HepG2 (cell line): ENCODE data around the gene BICDL1. TPM values are rescaled to one million over a fixed set of nuclear protein-coding genes. Genes with fewer than 3 reads are reported as not detected.

Experiments used
- EP300 ChIP-seq, 3 experiments: sonication (generic) in 1 of 3; formaldehyde crosslinking in 1 of 3; IDR thresholded peaks; 2 replicates each; pipeline versions ENCODE4 v1.5.1 to v1.6.1; 2011 to 2020; ENCODE audit warnings: low read depth in 2 of 3, low read length in 2 of 3, borderline replicate concordance in 1 of 3, improper control_type of control experiment in 1 of 3, mild to moderate bottlenecking in 1 of 3, missing genetic modification reagents in 1 of 3, moderate library complexity in 1 of 3
- ETV6 ChIP-seq: sonication (generic); formaldehyde crosslinking; conservative IDR thresholded peaks from 2 replicates; pipeline ENCODE4 v1.4.0; 2020; ENCODE audit warnings: missing genetic modification reagents
- HMG20A ChIP-seq: IDR thresholded peaks from 2 replicates; pipeline ENCODE4 v1.6.1; 2016; ENCODE audit warnings: borderline replicate concordance
- HNRNPL ChIP-seq: fragments of 200-400 bp; formaldehyde crosslinking; IDR thresholded peaks from 2 replicates; pipeline ENCODE4 v1.6.1; 2017; ENCODE audit warnings: mild to moderate bottlenecking, low read depth, low read length
- PAF1 ChIP-seq: IDR thresholded peaks from 2 replicates; pipeline ENCODE4 v1.6.1; 2016; ENCODE audit warnings: missing genetic modification reagents, missing compliant biosample characterization
- SNAPC4 ChIP-seq: sonication (generic); formaldehyde crosslinking; IDR thresholded peaks from 2 replicates; pipeline ENCODE4 v1.4.0; 2020; ENCODE audit warnings: mild to moderate bottlenecking, missing genetic modification reagents
- SRF ChIP-seq: IDR thresholded peaks from 2 replicates; pipeline ENCODE4 v1.6.1; 2011; ENCODE audit warnings: mild to moderate bottlenecking, low read depth, low read length, moderate library complexity
- TOPORS ChIP-seq: sonication (generic); formaldehyde crosslinking; IDR thresholded peaks from 2 replicates; pipeline ENCODE4 v1.8.0; 2023; ENCODE audit warnings: mild to moderate bottlenecking, missing genetic modification reagents
- ZNF318 ChIP-seq: sonication (generic); formaldehyde crosslinking; IDR thresholded peaks from 2 replicates; pipeline ENCODE4 v1.4.0; 2020; ENCODE audit warnings: mild to moderate bottlenecking, missing genetic modification reagents
- ZNF33A ChIP-seq: sonication (generic); formaldehyde crosslinking; IDR thresholded peaks from 2 replicates; pipeline ENCODE4 v1.5.1; 2020; ENCODE audit warnings: missing genetic modification reagents, mild to moderate bottlenecking, moderate library complexity, borderline replicate concordance
- ZNF800 ChIP-seq: sonication (generic); formaldehyde crosslinking; IDR thresholded peaks from 2 replicates; pipeline ENCODE4 v1.4.0; 2020; ENCODE audit warnings: missing genetic modification reagents
- polyA plus RNA-seq, 8 experiments: library from polyadenylated mRNA; depleted of rRNA in 3 of 8; stranded (reverse) in 7 of 8; unstranded in 1 of 8; fragments of >200 nt; fragmentation: Illumina TruSeq in 4 of 8; extraction: Trizol in 4 of 8; gene quantifications; 2 replicates each; pipeline versions ENCODE4 v1.2.1 to v1.2.3, GENCODE V29; 2011 to 2016; ENCODE audit warnings: low read depth in 4 of 8, missing spikeins in 1 of 8, mixed read lengths in 1 of 8; ENCODE audit not compliant: insufficient read depth in 1 of 8
- total RNA-seq, 5 experiments: library from RNA; depleted of rRNA; stranded (reverse); fragments of >200 nt; fragmentation: Illumina TruSeq; extraction: Trizol; gene quantifications; 2 replicates each; pipeline ENCODE4 v1.2.3, GENCODE V29; 2016; ENCODE audit warnings: low read depth in 1 of 5

The BICDL1 gene
- total and polyA plus RNA-seq, 2 of the 13 experiments (the other 11 are each of a cell fraction or from before 2014, with no cell fraction given), result 3.6 to 9.7 TPM

- TF ChIP-seq SNAPC4 (no peak), ZNF800 (CRISPR knock-in tag) (no peak), ETV6 (no peak), HNRNPL (no peak), TOPORS (CRISPR knock-in tag) (no peak), PAF1 (CRISPR knock-in tag) (no peak), HMG20A (CRISPR knock-in tag) (peak; percentile 54; the same call in 1 of the 2 replicates), SRF (no peak), EP300 (IDR thresholded peaks at IDR 0.05; ENCODE audit: low read depth in 2 of 2, low read length in 2 of 2) (peak in 1 of 2 experiments; percentile 45; a peak in 1 of 4 replicates), EP300 (CRISPR knock-in tag; IDR thresholded peaks at IDR 0.05; ENCODE audit: borderline replicate concordance) (peak; percentile 55; the same call in 1 of the 2 replicates), ZNF318 (CRISPR knock-in tag) (no peak), ZNF33A (CRISPR knock-in tag) (no peak)
These were observed 52.6 kb downstream of the BICDL1 start (continued) for GRCh38 chr12:120041386-120042231.
